OCI-LY7 (cell line): ENCODE results near the gene C1orf21.

ENCODE experiments used
- EZH2phosphoT487 ChIP-seq: fragments of 200-600 bp; sonication (generic); IDR thresholded peaks from 2 replicates; pipeline ENCODE4 v1.6.1; 2018; ENCODE audit warnings: low read depth, borderline replicate concordance, mild to moderate bottlenecking, mixed run types, antibody characterized with exemption, low read length, moderate library complexity, mixed read lengths
- TF ChIP-seq, protein P1 (sequence below): fragments of 200-600 bp; sonication (generic); conservative IDR thresholded peaks from 2 replicates; pipeline ENCODE4 v1.5.1; 2014; ENCODE audit warnings: mild to moderate bottlenecking, antibody characterized with exemption, low read length, moderate library complexity, mixed read lengths

DNA sequence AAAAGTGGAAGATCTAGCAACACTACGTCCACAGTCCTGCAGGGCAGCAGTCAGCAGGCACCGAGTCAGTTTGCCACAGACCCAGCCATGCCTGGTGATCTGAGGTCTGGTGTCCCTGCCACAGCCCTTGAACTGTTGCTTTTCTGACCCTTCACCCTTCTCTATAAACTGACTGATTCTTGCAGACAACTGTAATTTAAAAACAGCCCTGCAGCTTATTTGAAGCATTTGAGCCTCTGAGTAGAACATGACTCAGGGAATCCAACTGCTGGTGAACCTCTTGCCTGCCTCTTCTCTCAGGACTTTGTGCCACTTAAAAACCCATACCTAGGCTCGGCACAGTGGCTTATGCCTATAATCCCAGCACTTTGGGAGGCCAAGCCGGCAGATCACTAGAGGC is 260.6 kb downstream of the C1orf21 start:
- TF ChIP-seq, protein P1, sequence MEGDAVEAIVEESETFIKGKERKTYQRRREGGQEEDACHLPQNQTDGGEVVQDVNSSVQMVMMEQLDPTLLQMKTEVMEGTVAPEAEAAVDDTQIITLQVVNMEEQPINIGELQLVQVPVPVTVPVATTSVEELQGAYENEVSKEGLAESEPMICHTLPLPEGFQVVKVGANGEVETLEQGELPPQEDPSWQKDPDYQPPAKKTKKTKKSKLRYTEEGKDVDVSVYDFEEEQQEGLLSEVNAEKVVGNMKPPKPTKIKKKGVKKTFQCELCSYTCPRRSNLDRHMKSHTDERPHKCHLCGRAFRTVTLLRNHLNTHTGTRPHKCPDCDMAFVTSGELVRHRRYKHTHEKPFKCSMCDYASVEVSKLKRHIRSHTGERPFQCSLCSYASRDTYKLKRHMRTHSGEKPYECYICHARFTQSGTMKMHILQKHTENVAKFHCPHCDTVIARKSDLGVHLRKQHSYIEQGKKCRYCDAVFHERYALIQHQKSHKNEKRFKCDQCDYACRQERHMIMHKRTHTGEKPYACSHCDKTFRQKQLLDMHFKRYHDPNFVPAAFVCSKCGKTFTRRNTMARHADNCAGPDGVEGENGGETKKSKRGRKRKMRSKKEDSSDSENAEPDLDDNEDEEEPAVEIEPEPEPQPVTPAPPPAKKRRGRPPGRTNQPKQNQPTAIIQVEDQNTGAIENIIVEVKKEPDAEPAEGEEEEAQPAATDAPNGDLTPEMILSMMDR: no peak
- TF ChIP-seq EZH2phosphoT487: no peak
